GM18502 (cell line): ENCODE measurements around the gene PDZD7.

Experiments used
- ATAC-seq: cut with Tn5 transposase; IDR thresholded peaks from one replicate; pipeline ENCODE4 v1.9.1; 2021; ENCODE audit warnings: mild to moderate bottlenecking; ENCODE audit not compliant: unreplicated experiment, poor library complexity

Gene PDZD7

GRCh38 chr10:100972115-100972903, 58.6 kb downstream of the PDZD7 start:
- ATAC-seq: no peak

GRCh38 chr10:100970914-100971811, 59.8 kb downstream of the PDZD7 start:
- no peak for ATAC-seq

- ATAC-seq: no peak
Observed at GRCh38 chr10:100970076-100970913, 60.6 kb downstream of the PDZD7 start.

GRCh38 chr10:100969187-100970075, 61.5 kb downstream of the PDZD7 start, which contains the start of gene SEMA4G:
TSS of gene SEMA4G (plus strand) at chr10:100969504. CDS start at chr10:100972913, 3,409 bp downstream.
- ATAC-seq: no peak

GRCh38 chr10:100968863-100969186, 62.1 kb downstream of the PDZD7 start:
- no peak for ATAC-seq

GRCh38 chr10:100968062-100968736, 62.7 kb downstream of the PDZD7 start:
- no peak for ATAC-seq

GRCh38 chr10:100967332-100967731, 63.6 kb downstream of the PDZD7 start:
- ATAC-seq: no peak

GRCh38 chr10:100966887-100967286, 64.0 kb downstream of the PDZD7 start:
- ATAC-seq: no peak

- ATAC-seq: no peak
Observed at GRCh38 chr10:100965820-100966219, 65.1 kb downstream of the PDZD7 start.

- ATAC-seq: no peak
Observed at GRCh38 chr10:100963826-100964225, 67.1 kb downstream of the PDZD7 start.

- ATAC-seq: no peak
Observed at GRCh38 chr10:100962351-100963080, 68.4 kb downstream of the PDZD7 start.

GRCh38 chr10:100960251-100960650, 70.7 kb downstream of the PDZD7 start:
- no peak for ATAC-seq
